HFFc6 (cell line): ENCODE data around the gene TPPP3. TPM values are rescaled to one million over a fixed set of nuclear protein-coding genes. Genes with fewer than 3 reads are reported as not detected.

Experiments used
- DNase-seq: peaks from one replicate; pipeline ENCODE4 v3.0.0-alpha.2; 2018
- H3K27ac Mint-ChIP-seq: 2 replicates; pipeline ENCODE4 v1.8.0; 2020; ENCODE audit warnings: mild to moderate bottlenecking, mixed read lengths
- H3K27me3 Mint-ChIP-seq: 2 replicates; pipeline ENCODE4 v1.8.0; 2021; ENCODE audit warnings: mild to moderate bottlenecking, moderate library complexity, mixed read lengths; ENCODE audit not compliant: insufficient read depth
- H3K36me3 Mint-ChIP-seq: 2 replicates; pipeline ENCODE4 v1.8.0; 2021; ENCODE audit warnings: low read depth, mixed read lengths
- H3K4me1 Mint-ChIP-seq: 2 replicates; pipeline ENCODE4 v1.8.0; 2020; ENCODE audit warnings: low read depth, mixed read lengths
- H3K4me3 Mint-ChIP-seq: 2 replicates; pipeline ENCODE4 v1.8.0; 2020; ENCODE audit warnings: mild to moderate bottlenecking, moderate library complexity, mixed read lengths
- H3K9me3 Mint-ChIP-seq: 2 replicates; pipeline ENCODE4 v1.8.0; 2020; ENCODE audit warnings: mild to moderate bottlenecking, mixed read lengths
- total RNA-seq, 6 experiments: library from RNA; stranded (reverse); fragmentation: NEBNext Ultra II Directional; extraction: Animal tissue kit (Norgen Biotek cat#: 25700); gene quantifications; 2 replicates in 1 of 6; 3 replicates in 5 of 6; pipeline ENCODE4 v1.2.3, GENCODE V29; 2021
- TF ChIP-seq, protein P1 (sequence below): fragments of 200-600 bp; sonication (generic); IDR thresholded peaks from 2 replicates; pipeline ENCODE4 v1.5.0; 2021; ENCODE audit warnings: antibody characterized with exemption, mild to moderate bottlenecking

The TPPP3 gene
- total RNA-seq, 6 experiments from 2014 or later, result 0.21 to 0.28 TPM; not detected in 4

DNA sequence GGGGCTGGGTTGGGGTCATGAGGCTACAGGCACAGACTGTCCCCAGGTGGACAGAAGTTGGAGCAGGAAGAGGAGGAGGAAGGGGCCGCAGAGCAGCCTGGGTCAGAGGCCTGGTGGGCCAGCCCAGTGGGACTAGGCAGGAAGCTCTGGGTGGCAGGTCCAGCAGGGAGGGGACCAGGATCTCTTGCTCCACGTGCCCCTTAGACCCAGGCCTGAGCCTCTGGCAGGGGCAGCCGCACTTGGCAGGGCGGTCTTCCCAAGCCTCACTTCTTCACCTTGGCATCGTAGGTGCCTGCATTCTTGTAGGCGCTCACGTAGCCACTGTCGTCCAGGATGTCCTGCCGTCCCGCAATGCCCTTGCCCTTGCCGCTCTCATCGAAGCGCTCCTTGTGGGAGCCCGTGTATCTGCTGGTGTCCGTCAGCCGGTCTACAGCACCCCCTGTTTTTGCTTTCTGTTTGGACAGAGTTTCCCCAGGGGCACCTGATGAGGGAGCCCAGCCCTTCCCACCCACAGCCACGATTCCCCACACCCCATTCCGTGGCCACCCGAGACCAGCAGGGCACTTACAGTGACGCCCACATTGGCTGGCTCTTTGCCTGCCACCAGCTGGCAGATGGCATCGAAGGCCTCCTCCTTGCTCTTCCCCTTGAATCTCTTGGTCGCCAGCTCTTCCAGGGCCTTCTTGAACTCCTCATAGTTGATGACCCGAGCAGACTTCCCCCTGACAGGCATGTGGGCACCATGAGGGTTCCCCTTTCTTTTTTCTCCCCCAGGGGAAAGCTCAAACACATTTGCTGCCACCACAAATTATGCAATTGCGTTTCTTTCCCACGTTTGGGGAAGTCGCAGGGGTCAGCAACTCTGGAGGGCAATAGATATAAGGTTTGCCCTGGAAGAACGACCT, 3.1 kb downstream of the TPPP3 start:
- no peaks in the 10 kb centered on the region for H3K4me1 Mint-ChIP-seq
- H3K36me3 Mint-ChIP-seq, result no peaks in the 10 kb centered on the region
- no peaks in the 10 kb centered on the region for H3K9me3 Mint-ChIP-seq
- H3K27me3 Mint-ChIP-seq, result peaks cover 31% of the 10 kb centered on the region
- DNase-seq, result no peak
- H3K27ac Mint-ChIP-seq, result no peak overlapping the region
- TF ChIP-seq, protein P1, sequence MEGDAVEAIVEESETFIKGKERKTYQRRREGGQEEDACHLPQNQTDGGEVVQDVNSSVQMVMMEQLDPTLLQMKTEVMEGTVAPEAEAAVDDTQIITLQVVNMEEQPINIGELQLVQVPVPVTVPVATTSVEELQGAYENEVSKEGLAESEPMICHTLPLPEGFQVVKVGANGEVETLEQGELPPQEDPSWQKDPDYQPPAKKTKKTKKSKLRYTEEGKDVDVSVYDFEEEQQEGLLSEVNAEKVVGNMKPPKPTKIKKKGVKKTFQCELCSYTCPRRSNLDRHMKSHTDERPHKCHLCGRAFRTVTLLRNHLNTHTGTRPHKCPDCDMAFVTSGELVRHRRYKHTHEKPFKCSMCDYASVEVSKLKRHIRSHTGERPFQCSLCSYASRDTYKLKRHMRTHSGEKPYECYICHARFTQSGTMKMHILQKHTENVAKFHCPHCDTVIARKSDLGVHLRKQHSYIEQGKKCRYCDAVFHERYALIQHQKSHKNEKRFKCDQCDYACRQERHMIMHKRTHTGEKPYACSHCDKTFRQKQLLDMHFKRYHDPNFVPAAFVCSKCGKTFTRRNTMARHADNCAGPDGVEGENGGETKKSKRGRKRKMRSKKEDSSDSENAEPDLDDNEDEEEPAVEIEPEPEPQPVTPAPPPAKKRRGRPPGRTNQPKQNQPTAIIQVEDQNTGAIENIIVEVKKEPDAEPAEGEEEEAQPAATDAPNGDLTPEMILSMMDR, result no peak
- no peak overlapping the region for H3K4me3 Mint-ChIP-seq

DNA sequence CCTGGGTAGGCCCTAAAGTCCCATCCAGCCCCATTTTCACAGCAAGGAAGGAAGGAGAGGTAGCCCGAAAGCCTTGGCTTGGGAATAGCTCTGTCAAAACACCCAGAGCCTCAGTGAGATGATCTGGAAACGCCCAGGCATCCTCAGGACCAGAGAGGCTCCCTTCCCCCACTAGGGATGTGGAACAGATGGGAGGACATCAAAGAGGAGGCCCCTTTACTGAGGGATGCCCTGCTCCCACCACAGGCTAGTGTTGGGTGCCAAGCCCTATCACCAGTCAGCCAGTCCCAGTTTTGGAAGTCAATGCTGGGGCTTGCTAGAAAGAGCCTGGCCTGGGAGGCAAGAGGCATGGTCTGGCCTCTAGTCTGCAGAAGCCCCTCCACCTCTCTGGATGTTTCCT, 4.7 kb downstream of the TPPP3 start:
- H3K27me3 Mint-ChIP-seq, result peaks cover 33% of the 10 kb centered on the region
- H3K4me1 Mint-ChIP-seq, result no peaks in the 10 kb centered on the region
- TF ChIP-seq, protein P1, result no peak

DNA sequence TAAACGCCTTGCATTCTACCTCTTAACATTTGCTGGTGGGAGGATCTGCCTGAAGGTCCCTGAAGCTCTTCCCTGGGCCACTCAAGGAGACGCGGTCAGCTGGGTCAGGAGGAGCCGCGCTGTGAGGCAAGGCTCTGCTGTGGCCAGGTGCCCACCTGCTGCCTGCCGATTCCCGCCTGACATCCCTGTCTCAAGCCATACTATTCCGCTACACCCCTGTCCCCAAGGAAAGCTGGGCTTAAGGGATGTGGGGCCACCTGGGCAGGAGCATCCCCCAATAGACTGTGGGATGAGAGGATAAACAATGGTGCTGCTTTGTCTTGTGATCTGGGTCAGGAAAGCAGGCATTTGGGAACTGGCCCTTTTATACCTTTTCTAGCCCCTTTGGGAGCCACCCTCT, 5.1 kb downstream of the TPPP3 start:
- no peak overlapping the region for H3K4me3 Mint-ChIP-seq
- H3K27ac Mint-ChIP-seq, result no peak overlapping the region
- H3K27me3 Mint-ChIP-seq, result peaks cover 33% of the 10 kb centered on the region
- TF ChIP-seq, protein P1, result no peak
- no peak for DNase-seq
- H3K4me1 Mint-ChIP-seq, result no peaks in the 10 kb centered on the region
- H3K36me3 Mint-ChIP-seq, result no peaks in the 10 kb centered on the region
- H3K9me3 Mint-ChIP-seq, result no peaks in the 10 kb centered on the region

More for the DNA sequence above, 4.7 kb downstream of the TPPP3 start:
- no peak for DNase-seq
- no peak overlapping the region for H3K27ac Mint-ChIP-seq
- H3K4me3 Mint-ChIP-seq, result no peak overlapping the region
- H3K36me3 Mint-ChIP-seq, result no peaks in the 10 kb centered on the region
- no peaks in the 10 kb centered on the region for H3K9me3 Mint-ChIP-seq

DNA sequence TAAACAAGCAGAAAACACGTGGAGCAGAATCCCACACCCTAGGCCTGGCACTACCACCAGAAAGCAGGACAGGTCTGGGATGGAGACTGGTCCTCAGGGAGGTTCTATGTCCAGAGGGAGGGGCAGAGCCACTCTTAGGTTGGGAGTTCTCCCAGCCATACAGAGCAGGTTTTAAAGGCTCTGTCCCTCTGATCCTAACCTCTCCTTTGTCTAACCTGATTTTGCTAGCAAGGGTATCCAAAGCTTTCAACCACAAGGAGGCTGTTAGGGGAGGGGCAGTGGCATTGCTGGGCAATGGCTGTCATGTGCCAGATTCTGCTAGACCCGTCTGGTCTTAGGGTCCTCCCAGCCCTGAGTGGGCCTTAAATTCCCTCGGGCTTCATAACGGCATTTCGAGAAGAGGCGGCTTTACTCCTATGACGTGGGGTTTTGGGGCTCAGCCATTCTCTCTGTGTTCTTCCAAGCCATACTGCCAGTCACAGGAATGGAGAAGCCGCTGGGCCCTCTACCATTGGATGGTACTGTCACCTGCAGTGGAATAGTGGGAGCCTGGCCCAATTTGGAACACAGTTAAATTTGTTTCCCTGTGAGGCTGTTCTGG, 5.7 kb downstream of the TPPP3 start:
- Mint-ChIP-seq H3K4me3 (no peak overlapping the region), H3K27ac (no peak overlapping the region), H3K9me3 (no peaks in the 10 kb centered on the region), H3K4me1 (no peaks in the 10 kb centered on the region), H3K27me3 (peaks cover 35% of the 10 kb centered on the region), H3K36me3 (no peaks in the 10 kb centered on the region)
- TF ChIP-seq, protein P1, result no peak
- no peak for DNase-seq

DNA sequence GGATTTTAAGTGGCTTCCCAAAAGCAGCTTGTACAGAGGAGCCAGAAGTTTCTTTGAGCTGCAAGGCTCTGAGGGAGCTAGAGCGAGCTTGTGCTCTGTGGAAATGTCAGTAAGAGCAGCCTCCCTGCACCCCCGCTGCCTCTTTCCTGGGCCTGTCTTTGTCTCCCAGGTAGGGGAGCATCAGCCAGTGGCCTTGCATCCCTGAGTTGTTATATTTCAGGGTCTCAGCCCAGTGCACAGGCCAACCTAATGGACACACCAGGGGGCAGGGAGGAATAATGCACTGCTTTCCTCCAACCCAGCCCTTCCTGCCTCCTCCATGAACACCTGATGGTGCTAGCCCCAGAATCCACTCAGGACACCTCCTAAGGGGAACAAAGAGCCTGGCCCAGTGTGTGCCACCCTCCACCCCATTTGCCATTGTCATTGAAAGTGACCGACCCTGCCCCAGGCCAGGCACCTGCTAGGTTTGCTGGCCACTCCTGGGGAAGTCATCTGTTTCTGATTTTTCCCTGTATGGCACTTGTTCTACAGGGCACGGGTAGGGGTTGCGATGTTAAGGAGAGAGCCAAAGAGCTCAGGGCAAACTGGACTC, 6.3 kb downstream of the TPPP3 start:
- Mint-ChIP-seq H3K9me3 (no peaks in the 10 kb centered on the region), H3K27me3 (peaks cover 37% of the 10 kb centered on the region), H3K4me3 (no peak overlapping the region), H3K27ac (no peak overlapping the region), H3K36me3 (no peaks in the 10 kb centered on the region), H3K4me1 (no peaks in the 10 kb centered on the region)
- TF ChIP-seq, protein P1, result no peak
- no peak for DNase-seq
